GM21447 (cell line): ENCODE results near the gene DIP2C.

Experiments used
- ATAC-seq: cut with Tn5 transposase; IDR thresholded peaks from one replicate; pipeline ENCODE4 v1.9.1; 2021; ENCODE audit not compliant: unreplicated experiment

Gene DIP2C

DNA sequence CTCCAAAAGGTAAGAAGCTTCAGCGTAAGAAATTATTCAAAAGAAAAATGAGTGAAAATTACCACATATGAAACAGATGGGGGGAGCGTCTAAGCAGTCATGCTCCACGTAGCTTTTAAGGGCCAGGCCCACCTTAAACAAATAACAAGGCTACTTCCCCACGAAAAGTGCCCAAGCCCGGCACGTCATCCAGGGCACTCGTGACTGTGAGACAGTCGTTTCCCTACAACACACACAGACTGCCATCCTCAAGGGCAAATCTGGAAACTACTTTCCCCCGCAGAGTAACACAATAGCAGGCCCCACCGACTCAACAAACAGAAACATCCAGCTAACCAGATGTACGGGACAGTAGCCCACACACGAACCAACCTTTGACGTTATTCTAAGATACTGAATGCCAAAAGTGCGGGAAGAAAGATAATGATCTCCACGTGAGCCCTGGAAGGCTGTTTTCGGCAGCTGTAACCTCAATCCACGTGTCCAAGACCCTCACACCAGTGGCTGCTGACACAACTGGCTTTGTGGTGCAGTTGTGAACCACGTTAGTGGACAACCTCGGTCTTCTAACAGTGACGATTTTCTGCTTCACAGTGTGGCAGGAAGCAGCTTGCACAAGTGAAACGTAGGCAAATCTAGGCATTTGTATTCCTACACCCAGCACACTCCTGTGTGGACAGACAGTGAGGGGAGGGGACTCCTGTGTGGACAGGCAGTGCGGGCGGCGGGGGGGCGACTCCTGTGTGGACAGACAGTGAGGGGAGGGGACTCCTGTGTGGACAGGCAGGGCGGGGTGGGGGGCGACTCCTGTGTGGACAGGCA, 302.5 kb downstream of the DIP2C start:
- ATAC-seq, result no peak

GRCh38 chr10:385571-386300, 303.7 kb downstream of the DIP2C start:
- ATAC-seq, result no peak

DNA sequence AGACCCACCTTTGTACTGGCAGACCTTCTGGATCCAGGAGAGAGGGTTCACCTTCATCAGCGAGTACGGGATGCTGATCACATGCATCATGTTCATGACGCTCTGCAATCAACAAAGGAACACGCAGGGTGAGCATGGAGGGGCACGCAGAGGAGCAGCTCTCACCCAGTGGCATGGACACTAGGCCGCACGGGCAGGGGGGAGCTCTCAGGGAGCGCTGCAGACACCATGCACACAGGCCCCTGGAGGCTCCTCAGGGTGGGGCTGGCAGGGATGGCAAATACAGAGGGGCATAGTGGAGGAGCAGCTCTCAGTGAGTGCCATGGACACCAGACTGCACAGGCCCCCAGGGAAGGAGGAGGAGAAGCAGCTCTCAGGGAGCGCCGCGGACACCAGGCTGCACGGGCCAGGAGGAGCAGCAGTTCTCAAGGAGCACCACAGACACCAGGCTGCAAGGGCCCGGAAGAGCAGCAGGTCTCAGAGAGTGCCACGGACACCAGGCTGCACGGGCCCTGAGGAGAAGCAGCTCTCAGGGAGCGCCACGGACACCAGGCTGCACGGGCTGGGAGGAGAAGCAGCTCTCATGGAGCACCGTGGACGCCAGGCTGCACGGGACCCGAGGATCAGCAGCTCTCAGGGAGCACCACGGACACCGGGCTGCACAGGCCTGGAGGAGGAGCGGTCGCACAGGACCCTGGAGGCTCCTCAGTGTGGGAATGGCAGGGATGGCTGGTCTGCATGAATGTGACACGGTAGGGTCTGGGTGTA, 304.7 kb downstream of the DIP2C start:
- no peak for ATAC-seq

GRCh38 chr10:383519-383918, 305.9 kb downstream of the DIP2C start:
- no peak for ATAC-seq

DNA sequence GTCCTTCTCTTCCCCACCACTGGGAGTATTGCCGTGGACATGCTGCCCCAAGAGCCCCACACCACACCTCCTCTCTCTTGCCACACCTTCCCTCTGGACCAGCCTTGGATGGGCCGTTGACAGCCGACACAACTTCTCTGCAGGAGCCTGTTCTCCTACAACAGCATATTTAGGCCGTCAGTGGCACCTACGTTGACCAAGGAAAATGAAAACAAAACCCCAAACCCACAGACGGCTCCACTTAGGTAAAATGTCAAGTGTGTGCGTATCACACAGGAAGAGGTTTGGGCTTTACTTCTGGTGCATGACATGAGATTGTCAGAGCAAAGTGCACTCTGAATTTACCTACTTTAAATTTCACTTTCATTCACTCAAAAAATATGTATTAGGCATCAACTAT, 307.7 kb downstream of the DIP2C start:
- no peak for ATAC-seq

GRCh38 chr10:381346-381745, 308.1 kb downstream of the DIP2C start:
- ATAC-seq, result no peak

GRCh38 chr10:380313-380940, 309.0 kb downstream of the DIP2C start:
- no peak for ATAC-seq

GRCh38 chr10:378930-379704, 310.4 kb downstream of the DIP2C start:
- ATAC-seq, result no peak

DNA sequence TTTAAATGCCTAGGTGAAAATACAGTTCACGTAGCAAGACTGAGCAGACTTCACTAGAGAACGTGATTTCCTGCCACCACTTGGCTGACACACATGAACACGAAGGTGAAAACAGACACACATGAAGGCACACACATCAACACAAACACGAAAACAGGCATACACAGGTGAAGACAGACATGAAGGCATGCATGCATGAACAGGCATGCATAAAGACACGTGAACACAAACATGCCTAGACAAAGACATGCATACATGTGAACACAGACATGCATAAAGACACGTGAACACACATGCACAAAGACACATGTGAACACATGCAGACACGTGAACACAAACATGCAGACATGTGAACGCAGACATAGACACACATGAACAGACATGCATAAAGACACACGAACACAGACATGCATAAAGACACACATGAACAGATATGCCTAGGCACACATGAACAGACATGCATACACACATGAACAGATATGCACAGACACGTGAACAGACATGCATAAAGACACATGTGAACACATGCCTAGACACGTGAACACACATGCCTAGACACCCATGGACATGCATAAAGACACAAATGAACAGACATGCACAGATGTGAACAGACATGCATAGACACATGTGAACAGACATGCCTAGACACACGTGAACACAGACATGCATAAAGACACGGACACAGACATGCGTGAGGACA, 311.1 kb downstream of the DIP2C start:
- no peak for ATAC-seq

GRCh38 chr10:377228-377627, 312.2 kb downstream of the DIP2C start:
- ATAC-seq, result no peak

- no peak for ATAC-seq
Observed at GRCh38 chr10:375815-376505, 313.5 kb downstream of the DIP2C start.

DNA sequence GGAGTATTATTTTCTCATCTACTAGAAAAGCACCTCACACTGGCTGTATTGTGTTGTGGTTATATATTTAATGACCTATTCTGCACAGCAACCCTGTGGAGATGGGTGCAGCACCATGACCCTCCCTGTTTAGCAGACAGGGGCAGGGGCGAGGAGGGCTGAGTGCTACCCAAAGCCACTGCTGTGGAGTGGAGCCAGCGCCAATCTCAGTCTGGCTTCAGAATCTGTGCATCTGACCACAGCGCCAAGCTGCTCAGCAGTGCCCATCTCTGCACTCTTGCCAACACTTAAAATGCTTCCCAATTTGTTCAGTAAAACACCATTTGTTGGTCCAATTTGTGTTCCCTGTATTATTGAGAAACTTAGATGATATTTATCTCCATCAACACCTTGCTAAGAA, 315.1 kb downstream of the DIP2C start:
- ATAC-seq, result no peak

- no peak for ATAC-seq
Observed at GRCh38 chr10:373526-374309, 315.8 kb downstream of the DIP2C start.

GRCh38 chr10:373015-373414, 316.5 kb downstream of the DIP2C start:
- ATAC-seq, result no peak

GRCh38 chr10:372566-372965, 316.9 kb downstream of the DIP2C start:
- ATAC-seq, result no peak

GRCh38 chr10:371515-371914, 318.0 kb downstream of the DIP2C start:
- no peak for ATAC-seq

DNA sequence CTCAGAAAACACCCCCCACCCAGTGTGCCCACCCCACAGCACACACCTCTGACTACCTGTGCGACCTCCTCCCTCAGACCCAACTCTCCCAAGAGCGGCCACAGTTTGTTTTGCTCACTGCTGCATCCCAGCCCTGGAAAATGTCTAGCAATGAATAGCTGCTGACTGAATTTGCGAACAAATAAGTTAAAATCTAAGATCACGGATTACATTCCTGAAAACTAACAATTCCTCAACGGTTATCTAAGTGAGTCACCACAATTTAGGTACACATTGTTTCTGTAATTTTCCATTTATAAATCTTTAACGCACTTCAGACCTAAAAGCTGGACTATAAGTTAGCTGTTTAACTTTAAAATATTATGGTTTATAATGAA, 319.0 kb downstream of the DIP2C start:
- no peak for ATAC-seq

GRCh38 chr10:369684-370448, 319.6 kb downstream of the DIP2C start:
- no peak for ATAC-seq
